ENCODE results near the gene TUBGCP2. TPM values are rescaled to one million over a fixed set of nuclear protein-coding genes. Genes with fewer than 3 reads are reported as not detected.
A peak's percentile ranks its signal among the peaks of the same experiment; 100 is the strongest.

The TUBGCP2 gene
- total and polyA plus RNA-seq, 11 donors: 33.5 to 49.5 (median 38.2) TPM

- 4 to 6% (median 5%) methylated on average over 21 to 27 of the region's 27 CpGs for WGBS, 4 donors
- Histone ChIP-seq H3K9me3 (no peaks in the 10 kb centered on the region), H3K4me3 (peak overlapping the region in 8 of 12 donors; percentile 9 to 38 (median 30)), H3K27ac (peak overlapping the region in 6 of 12 donors; percentile 6 to 94 (median 44)), H3K27me3 (no peaks in the 10 kb centered on the region), H3K4me1 (peaks cover 5 to 64% (median 34%) of the 10 kb centered on the region in 12 donors), H3K36me3 (no peaks in the 10 kb centered on the region)
- DNase-seq (peak; percentile 69 to 83 (median 73)), ATAC-seq (peak; percentile 12 to 52 (median 22))
- TF ChIP-seq, protein P1, sequence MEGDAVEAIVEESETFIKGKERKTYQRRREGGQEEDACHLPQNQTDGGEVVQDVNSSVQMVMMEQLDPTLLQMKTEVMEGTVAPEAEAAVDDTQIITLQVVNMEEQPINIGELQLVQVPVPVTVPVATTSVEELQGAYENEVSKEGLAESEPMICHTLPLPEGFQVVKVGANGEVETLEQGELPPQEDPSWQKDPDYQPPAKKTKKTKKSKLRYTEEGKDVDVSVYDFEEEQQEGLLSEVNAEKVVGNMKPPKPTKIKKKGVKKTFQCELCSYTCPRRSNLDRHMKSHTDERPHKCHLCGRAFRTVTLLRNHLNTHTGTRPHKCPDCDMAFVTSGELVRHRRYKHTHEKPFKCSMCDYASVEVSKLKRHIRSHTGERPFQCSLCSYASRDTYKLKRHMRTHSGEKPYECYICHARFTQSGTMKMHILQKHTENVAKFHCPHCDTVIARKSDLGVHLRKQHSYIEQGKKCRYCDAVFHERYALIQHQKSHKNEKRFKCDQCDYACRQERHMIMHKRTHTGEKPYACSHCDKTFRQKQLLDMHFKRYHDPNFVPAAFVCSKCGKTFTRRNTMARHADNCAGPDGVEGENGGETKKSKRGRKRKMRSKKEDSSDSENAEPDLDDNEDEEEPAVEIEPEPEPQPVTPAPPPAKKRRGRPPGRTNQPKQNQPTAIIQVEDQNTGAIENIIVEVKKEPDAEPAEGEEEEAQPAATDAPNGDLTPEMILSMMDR (IDR thresholded peaks at IDR 0.05): peak in 10 of 12 donors; percentile 10 to 46 (median 28)
- no peak for TF ChIP-seq POLR2A (IDR thresholded peaks at IDR 0.05)
- intact Hi-C loops (cut with DNase I): loop anchor here in 1 of 10 donors (5.0 kb wide), 1 partner anchor 690 kb away; no protein-coding TSS in a partner anchor
These were observed 51.1 kb downstream of the TUBGCP2 start for GRCh38 chr10:133257489-133258065.

- Histone ChIP-seq H3K4me3 (no peak overlapping the region), H3K4me1 (peaks cover 0 to 47% (median 21%) of the 10 kb centered on the region in 12 donors), H3K36me3 (no peaks in the 10 kb centered on the region), H3K27me3 (peaks cover 0 to 9% (median 0%) of the 10 kb centered on the region in 9 donors), H3K27ac (no peak overlapping the region), H3K9me3 (no peaks in the 10 kb centered on the region)
- intact Hi-C loops (cut with DNase I): loop anchor here in 1 of 10 donors (5.0 kb wide), 1 partner anchor 688 kb away; no protein-coding TSS in a partner anchor
- TF ChIP-seq, protein P1 (IDR thresholded peaks at IDR 0.05): no peak
- no peak for TF ChIP-seq POLR2A (IDR thresholded peaks at IDR 0.05)
- WGBS, 4 donors: 83 to 92% (median 88%) methylated on average over 10 to 15 of the region's 15 CpGs
- ATAC-seq (no peak), DNase-seq (no peak)
These were observed 53.3 kb downstream of the TUBGCP2 start for GRCh38 chr10:133255323-133255722.

DNA sequence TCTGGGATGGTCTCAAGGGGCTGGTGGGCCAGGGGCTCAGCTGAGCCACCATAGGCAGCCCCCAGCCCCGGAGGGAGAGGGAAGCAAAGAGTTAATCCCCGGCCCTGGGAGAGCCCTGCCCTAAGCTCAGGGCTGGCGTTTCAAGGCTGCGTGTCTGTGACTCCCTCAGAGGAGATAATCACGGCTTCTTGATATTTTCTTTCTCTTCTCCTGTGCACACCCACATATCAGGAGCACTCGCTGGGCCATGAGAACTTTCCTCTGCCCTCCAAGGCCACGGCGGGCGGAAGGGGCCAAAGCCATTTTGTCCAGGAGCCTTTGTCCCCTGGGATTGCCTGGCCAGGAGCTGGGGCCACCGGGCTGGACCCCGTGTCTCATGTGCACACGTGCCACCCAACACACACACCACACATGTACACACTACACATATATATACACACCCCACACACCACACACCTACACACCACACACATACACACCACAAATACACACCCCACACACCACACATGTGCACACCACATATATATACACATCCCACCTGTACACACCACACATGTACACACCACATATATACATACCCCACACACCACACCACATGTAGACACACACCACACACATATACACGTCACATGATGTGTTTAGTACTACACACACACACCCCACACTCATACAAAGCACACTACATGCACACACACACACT lies 54.1 kb downstream of the TUBGCP2 start:
- ATAC-seq (no peak), DNase-seq (no peak)
- no peaks in the 10 kb centered on the region for H3K9me3 ChIP-seq
- WGBS, 4 donors: 40 to 58% (median 51%) methylated on average over 13 of the region's 13 CpGs
- TF ChIP-seq, protein P1 (IDR thresholded peaks at IDR 0.05): no peak
- TF ChIP-seq POLR2A (IDR thresholded peaks at IDR 0.05): no peak
- H3K27ac ChIP-seq: no peak overlapping the region
- H3K27me3 ChIP-seq: peaks cover 0 to 14% (median 0%) of the 10 kb centered on the region in 9 donors
- no peak overlapping the region for H3K4me3 ChIP-seq
- intact Hi-C loops (cut with DNase I): loop anchor here in 1 of 10 donors (5.0 kb wide), 1 partner anchor 687 kb away; no protein-coding TSS in a partner anchor
- peaks cover 0 to 40% (median 19%) of the 10 kb centered on the region in 12 donors for H3K4me1 ChIP-seq
- no peaks in the 10 kb centered on the region for H3K36me3 ChIP-seq

GRCh38 chr10:133253361-133253955 lies 55.2 kb downstream of the TUBGCP2 start:
- 85 to 88% (median 87%) methylated on average over 22 of the region's 22 CpGs for WGBS, 4 donors

More at GRCh38 chr10:133253361-133253955, 55.2 kb downstream of the TUBGCP2 start:
- no peaks in the 10 kb centered on the region for H3K9me3 ChIP-seq
- peaks cover 0 to 29% (median 12%) of the 10 kb centered on the region in 12 donors for H3K4me1 ChIP-seq
- no peak for DNase-seq
- peaks cover 0 to 18% (median 3%) of the 10 kb centered on the region in 9 donors for H3K27me3 ChIP-seq
- no peaks in the 10 kb centered on the region for H3K36me3 ChIP-seq
- no peak for TF ChIP-seq POLR2A (IDR thresholded peaks at IDR 0.05)
- TF ChIP-seq, protein P1 (IDR thresholded peaks at IDR 0.05): no peak
- no peak for ATAC-seq
- H3K4me3 ChIP-seq: no peak overlapping the region
- intact Hi-C loops (cut with DNase I): no loop called here
- H3K27ac ChIP-seq: peak overlapping the region in 1 of 12 donors; percentile 15

Data from heart left ventricle (tissue), 16 donors.